Caco-2 (cell line): ENCODE measurements around the gene CERKL. TPM values are rescaled to one million over a fixed set of nuclear protein-coding genes. Genes with fewer than 3 reads are reported as not detected.

Source experiments
- BruUV-seq: library from RNA; stranded (reverse); fragments of 400-500 nt; replicated peaks from 2 replicates; lab custom pipeline; 2021; lab: Mats Ljungman, UMichigan
- CTCF ChIA-PET: fragments of 300-600 bp; sonication (Branson Sonifier 250); formaldehyde crosslinking; loops from one replicate; lab custom pipeline; 2022; ENCODE audit warnings: antibody characterized with exemption; lab: Charles Lee
- POLR2A ChIA-PET: fragments of 300-600 bp; sonication (Branson Sonifier 250); formaldehyde crosslinking; loops from one replicate; lab custom pipeline; 2022; ENCODE audit warnings: antibody characterized with exemption; lab: Charles Lee
- DNase-seq, 2 experiments: peaks; one replicate each; pipeline versions ENCODE4 v3.0.0 to v3.0.0-alpha.2; 2020 to 2022
- H3K27me3 ChIP-seq: replicated peaks from 2 replicates; pipeline ENCODE4 v1.6.0; 2011; ENCODE audit warnings: low read length; ENCODE audit not compliant: control insufficient read depth, insufficient read depth
- H3K36me3 ChIP-seq: 2 replicates; pipeline ENCODE4 v1.5.1; 2011; ENCODE audit warnings: low read length; ENCODE audit not compliant: control insufficient read depth, insufficient read depth
- H3K4me1 ChIP-seq: fragments of 250-450 bp; sonication (Bioruptor Pico); 2 replicates; pipeline ENCODE4 v1.5.1; 2020; ENCODE audit warnings: mild to moderate bottlenecking
- H3K4me3 ChIP-seq: 2 replicates; pipeline ENCODE4 v1.5.1; 2011; ENCODE audit warnings: low read depth, mild to moderate bottlenecking, control low read depth, low read length
- H3K9me3 ChIP-seq: fragments of 250-450 bp; sonication (Bioruptor Pico); 2 replicates; pipeline ENCODE4 v1.5.1; 2020; ENCODE audit warnings: mild to moderate bottlenecking, moderate library complexity
- H3K27ac Mint-ChIP-seq: one replicate; pipeline ENCODE4 v1.8.0; 2022; ENCODE audit warnings: mixed read lengths; ENCODE audit not compliant: unreplicated experiment
- H3K27me3 Mint-ChIP-seq: one replicate; pipeline ENCODE4 v1.8.0; 2022; ENCODE audit warnings: mixed read lengths; ENCODE audit not compliant: insufficient read depth, unreplicated experiment
- H3K36me3 Mint-ChIP-seq: one replicate; pipeline ENCODE4 v1.8.0; 2022; ENCODE audit warnings: mild to moderate bottlenecking, mixed read lengths; ENCODE audit not compliant: insufficient read depth, unreplicated experiment
- H3K4me1 Mint-ChIP-seq: one replicate; pipeline ENCODE4 v1.8.0; 2022; ENCODE audit warnings: low read depth, mixed read lengths; ENCODE audit not compliant: unreplicated experiment
- H3K4me3 Mint-ChIP-seq: one replicate; pipeline ENCODE4 v1.8.0; 2022; ENCODE audit warnings: mild to moderate bottlenecking, moderate library complexity, mixed read lengths; ENCODE audit not compliant: unreplicated experiment
- H3K9me3 Mint-ChIP-seq: one replicate; pipeline ENCODE4 v1.8.0; 2022; ENCODE audit warnings: mixed read lengths; ENCODE audit not compliant: unreplicated experiment
- CTCF ChIP-seq, 2 experiments: fragments of 200-600 bp in 1 of 2; IDR thresholded peaks; 1 replicate in 1 of 2; 2 replicates in 1 of 2; pipeline versions ENCODE4 v1.5.1 to v1.8.0; 2011 to 2022; ENCODE audit warnings: antibody characterized with exemption in 1 of 2, control low read depth in 1 of 2, inconsistent platforms in 1 of 2, low read depth in 1 of 2, low read length in 1 of 2, mild to moderate bottlenecking in 1 of 2, moderate library complexity in 1 of 2; ENCODE audit not compliant: insufficient read depth in 1 of 2, severe bottlenecking in 1 of 2, unreplicated experiment in 1 of 2
- intact Hi-C: fragments of 100-400 bp; cut with micrococcal nuclease; formaldehyde crosslinking; loops from one replicate; pipeline ENCODE4 v1.10.0; 2022; ENCODE audit not compliant: unreplicated experiment
- total RNA-seq: library from RNA; stranded (reverse); gene quantifications from 2 replicates; pipeline ENCODE4 v1.2.3, GENCODE V29; 2022

CERKL gene
- total RNA-seq, 1 experiment from 2014 or later: not detected

DNA sequence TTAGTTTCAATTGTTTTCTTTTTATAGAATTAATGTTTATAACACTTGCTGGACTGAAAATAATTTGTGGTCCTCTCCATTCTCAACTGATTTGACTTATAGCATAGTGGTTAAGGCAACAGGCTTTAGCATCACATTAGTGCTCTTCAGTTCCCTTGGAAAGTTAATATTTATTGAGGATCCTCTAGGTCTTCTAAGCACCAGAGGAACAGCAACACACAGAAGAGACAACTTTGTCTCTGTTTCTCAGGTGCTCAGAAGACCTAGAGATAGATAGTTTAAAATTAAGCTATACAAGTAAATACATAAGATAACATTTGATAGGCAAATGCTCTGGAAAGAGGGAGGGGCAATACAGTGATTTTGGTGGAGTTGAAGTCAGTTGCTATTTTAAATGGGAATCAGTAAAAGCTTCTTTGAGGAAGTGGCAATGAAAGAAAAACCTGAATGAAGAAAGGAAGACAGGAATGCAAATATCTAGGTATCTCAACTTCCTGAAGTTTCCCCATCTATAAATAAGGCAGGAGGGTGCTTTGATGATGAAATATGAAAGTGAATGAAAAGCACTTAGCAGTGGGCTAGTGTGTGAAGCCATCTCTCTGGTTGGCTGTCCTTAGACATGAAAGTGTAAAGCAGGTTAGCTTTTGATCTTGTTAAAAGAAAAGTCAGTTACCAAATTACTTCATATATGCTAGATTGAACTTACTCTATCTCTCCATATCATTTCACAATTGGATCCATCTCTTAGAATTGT, 15.5 kb upstream of the CERKL start:
- intact Hi-C loops: no loop called here
- ChIA-PET CTCF (no interaction called here), POLR2A (no interaction called here)
- DNase-seq: no peak
- Mint-ChIP-seq H3K9me3 (no peaks in the 10 kb centered on the region), H3K36me3 (no peaks in the 10 kb centered on the region), H3K4me1 (no peaks in the 10 kb centered on the region), H3K4me3 (no peak overlapping the region), H3K27me3 (peaks cover 5% of the 10 kb centered on the region), H3K27ac (no peak overlapping the region)
- Histone ChIP-seq H3K9me3 (no peaks in the 10 kb centered on the region), H3K4me3 (no peak overlapping the region), H3K36me3 (no peaks in the 10 kb centered on the region), H3K27me3 (no peaks in the 10 kb centered on the region), H3K4me1 (no peaks in the 10 kb centered on the region)
- TF ChIP-seq CTCF (IDR thresholded peaks at IDR 0.05; ENCODE audit: insufficient read depth in 1 of 2, low read depth in 1 of 2, low read length in 1 of 2, severe bottlenecking in 1 of 2, unreplicated experiment in 1 of 2): no peak
- no TSS peak for BruUV-seq

- peaks cover 5% of the 10 kb centered on the region for H3K27me3 Mint-ChIP-seq
- no TSS peak for BruUV-seq
- H3K27me3 ChIP-seq: no peaks in the 10 kb centered on the region
- ChIA-PET POLR2A (no interaction called here), CTCF (no interaction called here)
- no peak overlapping the region for H3K4me3 ChIP-seq
- no peaks in the 10 kb centered on the region for H3K4me1 ChIP-seq
- H3K9me3 ChIP-seq: no peaks in the 10 kb centered on the region
- intact Hi-C loops: no loop called here
- no peaks in the 10 kb centered on the region for H3K9me3 Mint-ChIP-seq
- H3K36me3 Mint-ChIP-seq: no peaks in the 10 kb centered on the region
- no peak for DNase-seq
- no peak overlapping the region for H3K4me3 Mint-ChIP-seq
- no peak overlapping the region for H3K27ac Mint-ChIP-seq
- no peak for TF ChIP-seq CTCF (IDR thresholded peaks at IDR 0.05; ENCODE audit: insufficient read depth in 1 of 2, low read depth in 1 of 2, low read length in 1 of 2, severe bottlenecking in 1 of 2, unreplicated experiment in 1 of 2)
- no peaks in the 10 kb centered on the region for H3K36me3 ChIP-seq
- H3K4me1 Mint-ChIP-seq: no peaks in the 10 kb centered on the region
Observed at GRCh38 chr2:181670632-181671031, 13.7 kb upstream of the CERKL start.

DNA sequence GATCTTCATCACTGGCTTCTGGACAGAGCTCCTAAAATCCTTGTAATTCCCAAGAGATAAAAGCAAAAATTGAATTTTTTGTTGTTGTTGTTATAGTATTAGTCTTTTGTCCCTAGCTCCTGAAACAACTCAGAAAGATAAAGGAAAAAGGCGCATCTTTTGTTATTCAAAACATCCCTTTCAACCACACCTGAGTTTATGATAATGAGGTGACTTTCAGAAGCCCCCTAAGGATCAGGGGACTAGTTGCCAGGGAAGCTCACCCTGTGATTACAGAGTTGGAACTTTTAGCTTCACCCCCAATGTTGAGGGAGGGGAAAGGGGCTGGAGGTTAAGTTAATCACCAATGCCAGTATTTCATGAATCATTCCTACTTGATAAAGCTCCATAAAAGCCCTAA, 10.3 kb upstream of the CERKL start:
- no peak overlapping the region for H3K4me3 Mint-ChIP-seq
- Histone ChIP-seq H3K4me1 (no peaks in the 10 kb centered on the region), H3K9me3 (no peaks in the 10 kb centered on the region), H3K27me3 (no peaks in the 10 kb centered on the region), H3K4me3 (no peak overlapping the region), H3K36me3 (no peaks in the 10 kb centered on the region)
- POLR2A ChIA-PET: no interaction called here
- no peak for DNase-seq
- H3K27me3 Mint-ChIP-seq: peaks cover 5% of the 10 kb centered on the region
- CTCF ChIA-PET: no interaction called here
- intact Hi-C loops: no loop called here
- H3K27ac Mint-ChIP-seq: no peak overlapping the region
- no TSS peak for BruUV-seq
- no peaks in the 10 kb centered on the region for H3K36me3 Mint-ChIP-seq
- H3K9me3 Mint-ChIP-seq: no peaks in the 10 kb centered on the region
- no peak for TF ChIP-seq CTCF (IDR thresholded peaks at IDR 0.05; ENCODE audit: insufficient read depth in 1 of 2, low read depth in 1 of 2, low read length in 1 of 2, severe bottlenecking in 1 of 2, unreplicated experiment in 1 of 2)
- H3K4me1 Mint-ChIP-seq: no peaks in the 10 kb centered on the region
